AG04449 (cell line): ENCODE results near the gene RAB7B.

Source experiments
- CTCF ChIA-PET: fragments of 350-600 bp; formaldehyde crosslinking; extraction: SDS; loops from one replicate; lab custom pipeline; 2021; ENCODE audit warnings: antibody characterized with exemption; lab: Yijun Ruan, JAX
- POLR2A ChIA-PET: fragments of 400-600, 350-600 bp; formaldehyde crosslinking; extraction: SDS; loops from one replicate; lab custom pipeline; 2020; ENCODE audit warnings: antibody characterized with exemption, inconsistent platforms; lab: Yijun Ruan, JAX
- DNase-seq: peaks from one replicate; pipeline ENCODE4 v3.0.0-alpha.2; 2010; ENCODE audit warnings: low read depth, low spot score
- H3K4me3 ChIP-seq: 2 replicates; pipeline ENCODE4 v1.5.1; 2011; ENCODE audit warnings: low read depth, mild to moderate bottlenecking, control low read depth, low read length
- TF ChIP-seq, protein P1 (sequence below): IDR thresholded peaks from one replicate; pipeline ENCODE4 v1.5.1; 2011; ENCODE audit warnings: mild to moderate bottlenecking, moderate library complexity, low read length, control low read depth, inconsistent platforms; ENCODE audit not compliant: insufficient read depth; ENCODE audit errors: missing control alignments

The RAB7B gene

DNA sequence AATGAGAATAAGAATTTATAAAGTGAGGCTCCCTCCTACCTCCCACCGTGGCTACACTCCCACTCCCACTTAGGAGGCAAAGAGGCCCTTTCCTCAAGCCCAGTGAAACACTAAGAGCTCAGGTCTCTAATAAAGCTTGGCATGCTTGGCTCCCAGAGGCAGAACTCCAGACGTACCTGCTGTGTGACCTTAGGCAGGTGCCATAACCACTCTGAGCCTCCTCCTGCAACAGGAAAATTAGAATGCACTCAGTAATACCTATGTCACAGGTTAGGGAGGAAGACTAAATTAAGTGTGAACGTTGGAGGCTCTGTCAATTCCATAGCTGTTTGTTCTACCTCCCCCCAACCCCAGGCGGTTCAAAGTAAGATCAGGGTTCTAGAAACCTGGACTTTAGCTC, 43.4 kb downstream of the RAB7B start:
- no peak for DNase-seq
- ChIA-PET CTCF (interaction anchor here (1.0 to 16.0 kb wide), 6 partner anchors 9 to 168 kb away, joined by 3 to 171 read pairs (median 3); no protein-coding TSS in a partner anchor), POLR2A (no interaction called here)
- TF ChIP-seq, protein P1, sequence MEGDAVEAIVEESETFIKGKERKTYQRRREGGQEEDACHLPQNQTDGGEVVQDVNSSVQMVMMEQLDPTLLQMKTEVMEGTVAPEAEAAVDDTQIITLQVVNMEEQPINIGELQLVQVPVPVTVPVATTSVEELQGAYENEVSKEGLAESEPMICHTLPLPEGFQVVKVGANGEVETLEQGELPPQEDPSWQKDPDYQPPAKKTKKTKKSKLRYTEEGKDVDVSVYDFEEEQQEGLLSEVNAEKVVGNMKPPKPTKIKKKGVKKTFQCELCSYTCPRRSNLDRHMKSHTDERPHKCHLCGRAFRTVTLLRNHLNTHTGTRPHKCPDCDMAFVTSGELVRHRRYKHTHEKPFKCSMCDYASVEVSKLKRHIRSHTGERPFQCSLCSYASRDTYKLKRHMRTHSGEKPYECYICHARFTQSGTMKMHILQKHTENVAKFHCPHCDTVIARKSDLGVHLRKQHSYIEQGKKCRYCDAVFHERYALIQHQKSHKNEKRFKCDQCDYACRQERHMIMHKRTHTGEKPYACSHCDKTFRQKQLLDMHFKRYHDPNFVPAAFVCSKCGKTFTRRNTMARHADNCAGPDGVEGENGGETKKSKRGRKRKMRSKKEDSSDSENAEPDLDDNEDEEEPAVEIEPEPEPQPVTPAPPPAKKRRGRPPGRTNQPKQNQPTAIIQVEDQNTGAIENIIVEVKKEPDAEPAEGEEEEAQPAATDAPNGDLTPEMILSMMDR: no peak
- no peak overlapping the region for H3K4me3 ChIP-seq

DNA sequence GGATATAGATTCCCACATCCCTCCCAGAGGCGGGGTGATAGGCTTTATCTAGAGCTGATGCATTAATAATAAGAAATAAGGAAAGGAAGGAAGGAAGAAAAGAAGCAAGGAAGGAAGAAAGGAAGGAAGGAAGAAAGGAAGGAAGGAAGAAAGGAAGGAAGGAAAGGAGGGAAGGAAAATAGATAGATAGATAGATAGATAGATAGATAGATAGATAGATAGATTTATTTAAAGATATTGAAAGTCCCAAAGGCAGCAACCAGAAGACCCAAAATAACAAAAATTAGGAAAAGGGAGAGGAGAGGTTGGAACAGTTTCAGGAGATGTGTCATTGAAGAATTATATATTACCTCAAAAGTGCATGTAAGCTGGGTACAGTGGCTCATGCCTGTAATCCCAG, 47.7 kb downstream of the RAB7B start:
- no peak for DNase-seq
- ChIA-PET CTCF (interaction anchor here (0.8 to 16.0 kb wide), 3 partner anchors 11 to 36 kb away, joined by 3 to 171 read pairs (median 4); no protein-coding TSS in a partner anchor), POLR2A (no interaction called here)

DNA sequence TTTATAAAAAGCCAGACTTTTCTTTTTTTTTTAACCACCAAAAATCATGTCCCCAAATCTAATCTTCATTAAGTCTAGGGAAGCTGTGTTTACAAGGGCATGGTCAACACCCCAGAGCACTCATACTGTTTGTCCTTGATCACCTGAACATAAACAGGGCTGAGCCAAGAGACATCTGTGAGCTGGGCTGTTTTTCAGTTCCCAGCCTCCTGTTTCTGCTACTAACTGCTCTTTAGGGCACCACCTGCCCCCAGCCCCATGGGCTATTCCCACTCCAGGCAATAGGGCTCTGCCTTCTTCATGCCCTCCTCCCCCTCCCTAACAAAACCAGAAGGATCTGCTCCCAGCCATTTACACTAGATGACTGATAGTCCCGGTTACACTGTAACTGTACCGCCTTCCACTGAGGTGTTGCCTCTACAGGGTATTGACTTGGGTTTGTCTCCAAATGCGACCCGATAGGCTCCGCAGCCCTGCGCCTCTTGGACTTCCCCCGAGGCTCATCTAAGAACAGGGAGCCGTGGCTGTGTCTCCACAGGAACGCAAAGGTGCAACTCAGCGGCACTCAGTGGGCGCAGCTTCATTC, 48.3 kb downstream of the RAB7B start:
- no peak overlapping the region for H3K4me3 ChIP-seq
- DNase-seq: no peak
- ChIA-PET POLR2A (no interaction called here), CTCF (interaction anchor here (0.8 to 5.6 kb wide), 4 partner anchors 10 to 163 kb away, joined by 3 to 44 read pairs (median 4); no protein-coding TSS in a partner anchor)
- TF ChIP-seq, protein P1: no peak

More for the DNA sequence above, 47.7 kb downstream of the RAB7B start:
- H3K4me3 ChIP-seq: no peak overlapping the region
- TF ChIP-seq, protein P1: no peak

DNA sequence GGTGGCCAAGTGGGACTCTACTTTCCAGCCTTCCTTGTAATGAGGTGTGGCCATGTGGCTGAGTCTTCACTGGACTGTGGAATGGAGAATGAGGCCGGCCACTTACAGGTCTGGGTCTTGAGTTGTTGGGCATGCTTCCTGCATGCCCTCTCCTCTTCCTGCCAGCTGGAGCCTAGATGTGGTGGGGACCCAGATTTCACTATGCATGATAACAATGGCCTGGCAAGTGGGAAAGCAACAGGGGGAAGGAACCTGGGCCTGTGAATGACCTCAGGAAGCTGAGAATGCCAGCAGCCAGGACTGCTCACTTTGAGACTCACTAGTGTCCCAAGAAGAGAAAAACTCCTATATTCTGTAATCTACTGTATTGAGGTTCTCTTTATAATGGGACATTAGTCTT, 51.4 kb downstream of the RAB7B start:
- POLR2A ChIA-PET: no interaction called here
- no peak for DNase-seq
- CTCF ChIA-PET: interaction anchor here (0.9 to 5.6 kb wide), 9 partner anchors 9 to 294 kb away, joined by 3 to 44 read pairs (median 4); no protein-coding TSS in a partner anchor
- no peak overlapping the region for H3K4me3 ChIP-seq
- TF ChIP-seq, protein P1: no peak

DNA sequence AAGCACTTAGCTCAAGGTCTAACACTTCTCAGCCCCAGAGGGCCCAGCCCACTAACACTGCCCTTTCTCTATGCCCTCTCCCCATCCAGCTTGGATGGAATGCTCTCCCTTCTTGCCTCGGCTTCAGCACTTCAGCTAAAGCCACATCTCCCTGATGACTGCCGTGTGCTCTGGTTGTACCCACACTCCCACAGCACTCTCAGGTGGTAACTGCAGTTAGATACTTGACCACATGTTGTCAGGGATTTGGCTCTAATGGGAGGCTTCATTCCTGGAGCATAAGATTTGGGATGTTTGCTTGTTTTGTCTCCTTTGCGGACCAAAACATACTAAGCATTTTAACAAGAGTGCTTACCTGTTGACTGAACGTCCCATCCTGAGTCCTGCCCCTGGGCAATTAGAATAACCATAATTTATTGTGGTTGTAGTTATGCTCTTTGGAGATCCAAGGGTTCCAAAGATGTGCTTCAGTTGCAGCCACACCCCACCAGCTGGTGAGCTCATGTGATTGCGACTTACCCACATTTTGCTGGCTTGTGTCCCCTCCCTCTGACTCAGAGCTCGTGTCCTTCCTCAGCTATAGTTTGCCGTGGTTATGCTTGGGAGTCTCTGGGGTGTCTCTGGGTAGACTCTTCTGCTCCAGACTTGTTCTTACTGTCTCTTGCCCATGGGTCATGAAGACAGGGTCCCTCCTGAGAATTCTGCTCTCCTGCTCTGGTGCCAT, 52.2 kb downstream of the RAB7B start:
- TF ChIP-seq, protein P1: no peak
- ChIA-PET CTCF (interaction anchor here (0.7 to 5.6 kb wide), 13 partner anchors 8 to 359 kb away, joined by 3 to 44 read pairs (median 4); no protein-coding TSS in a partner anchor), POLR2A (no interaction called here)
- H3K4me3 ChIP-seq: no peak overlapping the region
- no peak for DNase-seq

DNA sequence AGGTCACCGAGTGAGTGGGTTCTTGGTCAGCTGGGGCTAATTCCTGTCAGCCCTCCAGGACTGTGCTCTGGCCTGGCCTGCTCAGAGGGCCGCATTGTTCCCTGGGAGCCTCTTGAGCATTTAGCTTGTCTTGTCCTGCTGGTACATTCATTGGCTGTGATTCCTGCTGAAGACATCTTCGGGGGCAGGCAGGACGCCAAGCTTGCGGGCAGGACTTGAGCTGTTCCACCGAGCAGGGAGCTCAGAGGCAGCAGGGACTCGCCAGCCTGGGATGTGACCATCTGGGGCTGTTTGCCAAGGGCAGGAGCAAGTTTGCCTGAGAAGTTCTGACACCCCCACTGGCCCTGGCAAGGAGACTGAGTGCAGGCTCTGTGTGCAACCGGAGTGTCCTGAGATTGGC, 52.9 kb downstream of the RAB7B start:
- no peak for DNase-seq
- POLR2A ChIA-PET: no interaction called here
- CTCF ChIA-PET: interaction anchor here (0.7 to 5.6 kb wide), 11 partner anchors 8 to 358 kb away, joined by 3 to 44 read pairs (median 4); no protein-coding TSS in a partner anchor
- H3K4me3 ChIP-seq: no peak overlapping the region
- TF ChIP-seq, protein P1: no peak
